Hepatic stellate cell (primary cell): ENCODE results near the gene SIGLEC9.
A peak's percentile ranks its signal among the peaks of the same experiment; 100 is the strongest.
"Not testable (repeated sequence)": the region's sequence is repeated elsewhere in the genome, so short reads cannot be mapped to it uniquely, and the experiment has no call there.

Experiments used
- DNase-seq: peaks from one replicate; pipeline ENCODE4 v3.0.0; 2011; ENCODE audit warnings: low spot score

SIGLEC9 gene

DNA sequence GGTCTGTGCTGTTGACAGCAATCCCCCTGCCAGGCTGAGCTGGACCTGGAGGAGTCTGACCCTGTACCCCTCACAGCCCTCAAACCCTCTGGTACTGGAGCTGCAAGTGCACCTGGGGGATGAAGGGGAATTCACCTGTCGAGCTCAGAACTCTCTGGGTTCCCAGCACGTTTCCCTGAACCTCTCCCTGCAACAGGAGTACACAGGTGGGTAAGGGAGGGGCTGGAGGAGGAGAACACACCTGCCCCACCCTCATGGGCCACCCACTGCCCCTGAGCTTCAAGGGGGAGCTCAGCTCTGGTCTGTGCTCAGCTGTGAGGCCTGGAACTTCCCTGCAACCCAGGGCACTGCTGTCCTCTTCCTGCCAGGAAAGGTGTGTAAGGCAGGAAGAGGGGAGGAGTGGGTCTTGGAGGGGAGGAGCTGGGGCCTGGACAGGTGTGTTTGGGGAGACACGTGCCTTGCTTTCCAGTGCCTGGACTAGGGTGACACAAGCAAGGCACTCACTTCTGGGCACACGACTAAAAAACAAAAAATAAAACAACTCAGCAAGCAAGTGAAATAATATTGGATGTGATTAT is 21.3 kb downstream of the SIGLEC9 start:
- DNase-seq, result no peak

DNA sequence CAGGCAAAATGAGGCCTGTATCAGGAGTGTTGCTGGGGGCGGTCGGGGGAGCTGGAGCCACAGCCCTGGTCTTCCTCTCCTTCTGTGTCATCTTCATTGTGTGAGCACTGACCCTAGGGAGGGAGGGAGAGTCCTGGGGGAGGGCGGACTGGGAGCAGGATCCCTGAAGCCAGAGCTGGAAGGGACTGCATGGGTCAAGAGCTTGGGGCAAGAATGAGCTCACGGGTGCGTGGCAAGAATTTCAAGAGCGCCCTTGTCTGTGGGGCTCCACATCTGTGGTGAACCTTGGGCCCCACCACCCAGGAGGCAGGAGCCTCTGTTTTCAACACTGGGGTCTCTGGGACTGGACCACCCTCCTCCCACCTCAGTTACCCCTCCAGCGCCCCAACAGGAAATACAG is 22.0 kb downstream of the SIGLEC9 start:
- no peak for DNase-seq

DNA sequence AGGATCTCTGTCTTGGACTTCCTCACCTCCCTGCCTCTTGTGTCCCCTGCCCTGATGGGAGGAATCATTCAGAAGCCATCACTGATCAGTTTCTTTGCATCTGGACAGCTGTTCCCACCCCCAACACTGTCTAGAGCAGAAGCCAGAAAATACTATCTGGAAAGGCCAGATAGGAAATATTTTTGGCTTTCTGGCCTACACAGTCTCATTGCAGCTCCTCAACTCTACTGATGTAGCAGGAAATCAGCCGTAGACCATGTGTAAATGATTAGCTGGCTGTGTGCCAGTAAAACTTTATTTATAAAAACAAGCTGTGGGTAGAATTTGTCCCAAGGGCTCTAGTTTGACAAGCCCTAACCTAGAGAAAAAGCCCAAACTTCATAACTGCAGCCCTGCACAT is 23.0 kb downstream of the SIGLEC9 start:
- DNase-seq, result no peak

DNA sequence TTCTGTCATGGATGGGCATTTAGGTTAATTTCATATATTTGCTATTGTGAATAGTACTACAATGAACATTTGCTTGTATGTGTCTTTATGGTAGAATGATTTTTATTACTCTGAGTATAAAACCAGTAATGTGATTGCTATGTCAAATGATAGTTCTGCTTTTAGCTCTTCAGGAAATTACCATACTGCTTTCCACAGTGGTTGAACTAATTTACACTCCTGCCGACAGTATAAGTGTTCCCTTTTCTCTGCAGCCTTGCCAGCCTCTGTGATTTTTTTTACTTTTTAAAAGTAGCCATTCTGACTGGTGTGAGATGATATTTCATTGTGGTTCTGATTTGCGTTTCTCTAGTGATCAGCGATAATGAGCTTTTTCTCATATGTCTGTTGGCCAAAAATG is 23.9 kb downstream of the SIGLEC9 start:
- no peak for DNase-seq

DNA sequence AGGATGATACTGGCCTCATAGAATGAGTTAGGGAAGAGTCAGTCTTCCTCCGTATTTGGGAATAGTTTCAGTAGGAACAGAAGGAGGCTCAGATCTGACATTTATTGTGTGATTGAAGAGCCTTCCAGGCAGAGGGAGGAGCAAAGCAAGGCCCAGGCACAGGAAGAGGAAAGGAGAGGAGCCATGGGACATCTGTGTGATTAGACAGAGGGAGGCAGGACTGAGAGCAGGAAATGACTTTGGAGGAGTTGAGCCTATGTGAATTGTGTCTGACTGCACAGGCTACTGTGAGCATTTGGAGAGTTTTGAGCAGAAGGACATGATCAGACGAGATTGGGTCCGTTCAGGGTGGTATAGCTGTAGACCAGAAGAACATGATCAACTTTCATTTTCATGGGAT is 25.9 kb downstream of the SIGLEC9 start:
- DNase-seq, result no peak

DNA sequence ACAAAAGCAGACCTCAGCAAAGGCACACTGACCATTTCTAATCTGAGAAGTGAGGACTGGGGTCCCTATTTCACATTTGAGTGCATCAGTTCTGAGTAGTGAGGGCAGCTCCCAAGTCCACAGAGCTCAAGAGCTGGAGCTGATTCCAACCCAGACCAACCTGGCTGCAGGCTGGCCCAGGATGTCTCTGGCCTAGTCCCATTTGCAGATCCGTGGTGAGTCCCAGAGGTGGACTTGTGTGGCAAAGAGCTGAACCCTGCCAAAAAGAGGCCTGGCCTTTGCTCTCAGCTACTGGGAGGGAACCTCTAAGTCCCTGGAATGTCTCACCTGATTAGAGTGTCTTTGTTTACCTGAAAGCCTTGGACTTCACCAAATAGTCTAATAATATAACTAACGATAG is 32.0 kb downstream of the SIGLEC9 start:
- no peak for DNase-seq

DNA sequence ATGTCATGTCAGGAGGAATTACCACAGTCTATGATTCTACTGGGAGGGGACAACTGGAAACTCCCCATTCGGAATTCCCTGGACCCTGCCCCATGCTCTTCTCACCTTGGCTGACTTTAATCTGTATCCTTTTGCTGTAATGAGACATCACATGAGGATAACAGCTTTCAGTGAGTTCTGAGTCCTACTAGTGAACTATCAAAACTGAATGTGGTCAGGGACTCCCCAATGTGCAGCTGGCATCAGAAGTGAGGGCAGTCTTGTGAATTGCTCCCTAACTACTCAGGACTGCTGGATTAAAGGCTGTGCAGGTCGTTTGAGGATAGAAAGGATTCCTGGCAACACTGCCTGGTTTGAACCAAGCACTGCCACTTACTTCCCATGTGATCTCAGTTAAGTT is 32.6 kb downstream of the SIGLEC9 start:
- DNase-seq, result no peak

GRCh38 chr19:51158474-51159129 is 33.9 kb downstream of the SIGLEC9 start:
- DNase-seq, result peak; percentile 19

- no peak for DNase-seq
These were observed 35.0 kb downstream of the SIGLEC9 start for GRCh38 chr19:51159656-51160055.

GRCh38 chr19:51161266-51161665 is 36.6 kb downstream of the SIGLEC9 start:
- DNase-seq, result no peak

DNA sequence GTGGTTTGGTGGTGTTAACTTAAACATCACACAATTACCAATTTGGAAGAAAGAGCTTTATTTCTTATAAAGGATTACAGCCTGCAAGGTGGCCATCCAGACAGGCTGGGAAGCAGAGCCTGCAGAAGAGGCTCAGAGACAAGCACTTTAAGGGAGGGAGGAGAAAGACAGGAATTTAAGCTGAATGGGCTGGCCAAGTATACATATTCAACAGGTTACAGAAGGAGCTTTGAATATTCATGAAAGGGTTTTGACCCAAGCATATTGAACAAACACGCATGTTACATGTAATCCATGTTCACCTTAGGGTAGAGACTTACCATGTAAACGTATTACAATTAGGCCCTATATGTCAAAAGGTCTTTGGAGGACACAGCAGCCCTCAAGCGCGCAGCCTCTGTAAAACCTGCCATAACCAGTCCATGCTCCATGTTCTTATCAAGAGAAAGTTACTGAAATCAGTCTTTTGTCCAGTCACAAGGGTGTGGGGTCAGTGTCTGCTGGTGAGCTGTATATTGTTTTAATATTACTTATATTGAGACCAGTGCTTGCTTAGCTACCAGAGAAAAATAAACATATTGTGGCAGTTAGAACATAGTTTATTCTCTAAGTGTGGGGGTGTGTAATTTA is 37.3 kb downstream of the SIGLEC9 start:
- no peak for DNase-seq

DNA sequence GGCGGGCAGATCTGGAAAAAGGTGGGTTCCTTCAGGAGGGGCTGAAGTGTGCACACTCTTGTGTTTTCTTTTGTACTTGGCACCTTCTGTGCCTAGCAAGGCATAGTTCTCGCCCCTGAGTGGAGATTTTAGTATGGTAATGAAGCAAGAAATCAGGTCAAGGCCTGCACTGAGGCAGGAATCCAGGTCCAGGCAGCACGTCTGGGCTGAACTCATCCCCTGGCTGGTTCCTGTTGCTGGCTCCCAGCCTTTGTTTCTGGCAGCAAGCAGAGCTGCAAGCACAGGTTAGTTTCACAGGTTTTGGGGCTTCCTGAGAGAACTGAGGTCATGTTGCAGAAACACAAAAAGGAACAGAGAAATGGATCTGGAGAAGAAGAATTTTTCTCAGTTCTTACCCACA is 38.6 kb downstream of the SIGLEC9 start:
- no peak for DNase-seq

- no peak for DNase-seq
These were observed 39.5 kb downstream of the SIGLEC9 start for GRCh38 chr19:51164215-51164614.

GRCh38 chr19:51166846-51167490 is 42.3 kb downstream of the SIGLEC9 start:
- no peak for DNase-seq

DNA sequence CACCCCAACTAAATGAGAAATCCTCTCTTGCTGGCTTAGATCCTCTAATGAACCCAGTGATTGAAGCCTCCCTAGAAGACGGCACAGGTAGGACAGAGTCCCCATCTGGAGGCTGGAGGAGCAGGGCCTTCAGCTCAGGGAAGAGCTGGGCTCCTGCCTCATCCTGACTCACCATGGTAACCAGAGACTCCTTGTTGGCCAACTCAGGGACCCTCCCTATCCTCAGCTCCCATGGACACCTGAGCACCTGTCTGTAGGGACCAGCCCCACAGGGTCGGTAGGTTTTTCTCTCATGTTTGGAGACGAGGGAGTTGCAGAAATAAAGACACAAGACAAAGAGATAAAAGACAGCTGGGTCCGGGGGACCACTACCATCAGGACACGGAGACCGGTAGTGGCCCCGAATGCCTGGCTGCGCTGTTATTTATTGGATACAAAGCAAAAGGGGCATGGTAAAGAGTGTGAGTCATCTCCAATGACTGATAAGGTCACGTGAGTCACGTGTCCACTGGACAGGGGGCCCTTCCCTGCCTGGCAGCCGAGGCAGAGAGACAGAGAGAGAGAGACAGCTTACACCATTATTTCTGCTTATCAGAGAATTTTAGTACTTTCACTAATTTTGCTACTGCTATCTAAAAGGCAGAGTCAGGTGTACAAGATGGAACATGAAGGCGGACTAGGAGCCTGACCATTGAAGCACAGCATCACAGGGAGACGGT is 44.0 kb downstream of the SIGLEC9 start:
- DNase-seq, result no peak

DNA sequence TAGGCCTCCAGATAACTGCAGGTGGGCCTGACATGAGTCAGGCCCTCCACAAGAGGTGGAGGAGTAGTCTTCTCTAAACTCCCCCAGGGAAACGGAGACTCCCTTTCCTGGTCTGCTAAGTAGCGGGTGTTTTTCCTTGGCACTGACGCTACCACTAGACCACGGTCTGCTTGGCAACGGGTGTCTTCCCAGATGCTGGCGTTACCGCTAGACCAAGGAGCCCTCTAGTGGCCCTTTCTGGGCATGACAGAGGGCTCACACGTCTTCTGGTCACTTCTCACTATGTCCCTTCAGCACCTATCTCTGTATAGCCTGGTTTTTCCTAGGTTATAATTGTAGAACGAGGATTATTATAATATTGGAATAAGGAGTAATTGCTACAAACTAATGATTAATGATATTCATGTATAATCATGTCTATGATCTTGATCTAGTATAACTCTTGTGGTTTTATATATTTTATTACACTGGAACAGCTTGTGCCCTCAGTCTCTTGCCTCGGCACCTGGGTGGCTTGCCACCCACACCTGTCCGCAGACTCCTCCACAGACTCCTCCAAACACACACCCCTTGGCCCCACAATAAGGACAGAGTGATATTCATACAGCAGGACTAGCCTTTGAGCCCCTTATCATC is 44.7 kb downstream of the SIGLEC9 start:
- DNase-seq, result not testable (repeated sequence)

GRCh38 chr19:51172223-51172622 is 47.5 kb downstream of the SIGLEC9 start:
- no peak for DNase-seq

DNA sequence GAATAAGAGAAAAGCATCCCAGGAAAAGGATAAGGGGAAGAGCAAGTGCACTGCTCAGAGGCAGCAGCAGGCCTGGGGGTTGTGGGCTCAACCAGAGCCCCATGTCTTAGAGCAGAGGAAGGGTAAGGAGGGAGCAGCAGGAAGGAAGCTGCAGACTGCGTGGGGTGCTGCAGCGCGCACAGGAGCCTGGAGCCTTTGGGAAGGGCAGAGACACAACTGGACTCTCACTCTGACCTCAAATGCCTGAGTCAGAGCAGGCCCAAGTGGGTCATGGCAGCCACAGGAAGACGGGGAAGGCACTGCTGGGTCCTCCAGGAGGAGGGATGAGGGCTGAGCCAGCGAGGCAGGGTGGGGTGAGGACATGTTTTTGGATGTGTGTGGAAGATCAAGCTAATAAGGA is 49.0 kb downstream of the SIGLEC9 start:
- DNase-seq, result no peak

DNA sequence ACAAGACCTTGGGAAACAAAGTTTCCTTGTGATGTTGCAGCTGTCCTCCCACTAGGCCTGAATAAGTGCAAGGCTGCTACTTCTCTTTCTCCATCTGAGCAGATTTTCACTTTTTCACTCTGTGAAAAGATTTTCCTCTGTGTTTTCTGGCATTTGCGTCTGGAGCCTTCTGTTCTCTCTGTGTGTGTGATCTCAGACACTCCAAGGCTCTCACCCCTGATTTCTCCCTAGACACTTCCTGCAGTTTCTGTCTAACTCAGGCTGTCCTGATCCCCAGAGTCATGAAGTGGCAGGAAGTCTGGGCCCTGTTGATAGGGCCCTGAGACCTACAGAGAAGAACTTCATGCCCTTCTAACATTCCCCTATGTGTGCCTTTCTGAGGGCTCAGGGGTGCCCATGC is 54.5 kb downstream of the SIGLEC9 start:
- no peak for DNase-seq
